Parathyroid adenoma (tissue), 2 donors: Measurements from ENCODE around the gene KIF27.

Experiments
- H2AFZ ChIP-seq: fragments of 300-600 bp; sonication (generic); one replicate; pipeline ENCODE4 v1.7.0; 2017; ENCODE audit warnings: antibody characterized with exemption, mild to moderate bottlenecking
- H3K27ac ChIP-seq: fragments of 300-600 bp; sonication (generic); one replicate; pipeline ENCODE4 v1.7.0; 2017
- H3K27me3 ChIP-seq: fragments of 300-600 bp; sonication (generic); one replicate; pipeline ENCODE4 v1.7.0; 2017; ENCODE audit warnings: low read length; ENCODE audit not compliant: control insufficient read depth, insufficient read depth
- H3K36me3 ChIP-seq: fragments of 300-600 bp; sonication (generic); one replicate; pipeline ENCODE4 v1.7.0; 2017; ENCODE audit warnings: low read length; ENCODE audit not compliant: control insufficient read depth, insufficient read depth
- H3K4me1 ChIP-seq: fragments of 300-600 bp; sonication (generic); one replicate; pipeline ENCODE4 v1.7.0; 2017; ENCODE audit warnings: control low read depth
- H3K4me2 ChIP-seq: fragments of 300-600 bp; sonication (generic); one replicate; pipeline ENCODE4 v1.7.0; 2017; ENCODE audit warnings: low read length
- H3K4me3 ChIP-seq: fragments of 300-600 bp; sonication (generic); one replicate; pipeline ENCODE4 v1.7.0; 2017; ENCODE audit warnings: low read depth, low read length
- H3K79me2 ChIP-seq: fragments of 300-600 bp; sonication (generic); one replicate; pipeline ENCODE4 v1.7.0; 2017; ENCODE audit warnings: control low read depth
- H3K9ac ChIP-seq: fragments of 300-600 bp; sonication (generic); one replicate; pipeline ENCODE4 v1.7.0; 2017; ENCODE audit warnings: mild to moderate bottlenecking
- H3K9me3 ChIP-seq: fragments of 300-600 bp; sonication (generic); one replicate; pipeline ENCODE4 v1.7.0; 2017; ENCODE audit warnings: low read length; ENCODE audit not compliant: control insufficient read depth
- CTCF ChIP-seq: fragments of 300-600 bp; sonication (generic); IDR thresholded peaks from one replicate; pipeline ENCODE4 v1.7.0; 2017; ENCODE audit warnings: antibody characterized with exemption, mild to moderate bottlenecking
- donor health status: primary hyperparathyroidism.

Gene KIF27

GRCh38 chr9:83933790-83934189 is 12.6 kb upstream of the KIF27 start:
- H3K79me2 ChIP-seq: no peaks in the 10 kb centered on the region

GRCh38 chr9:83932851-83933250 is 11.6 kb upstream of the KIF27 start:
- Histone ChIP-seq H3K4me3 (no peak overlapping the region), H3K27me3 (no peaks in the 10 kb centered on the region), H3K4me2 (no peak overlapping the region), H3K9ac (no peak overlapping the region), H3K9me3 (no peaks in the 10 kb centered on the region), H3K27ac (no peak overlapping the region), H2AFZ (no peak overlapping the region), H3K4me1 (peaks cover 16% of the 10 kb centered on the region), H3K79me2 (no peaks in the 10 kb centered on the region), H3K36me3 (no peaks in the 10 kb centered on the region)
- no peak for TF ChIP-seq CTCF

More at GRCh38 chr9:83933790-83934189, 12.6 kb upstream of the KIF27 start:
- H3K4me1 ChIP-seq: peaks cover 16% of the 10 kb centered on the region
- no peaks in the 10 kb centered on the region for H3K36me3 ChIP-seq
- no peak overlapping the region for H3K4me2 ChIP-seq
- TF ChIP-seq CTCF: no peak
- no peaks in the 10 kb centered on the region for H3K27me3 ChIP-seq
- H3K27ac ChIP-seq: peak overlapping the region; percentile 89
- H3K9ac ChIP-seq: no peak overlapping the region
- no peak overlapping the region for H3K4me3 ChIP-seq
- peak overlapping the region; percentile 51 for H2AFZ ChIP-seq
- H3K9me3 ChIP-seq: no peaks in the 10 kb centered on the region

- TF ChIP-seq CTCF: no peak
- no peak overlapping the region for H3K27ac ChIP-seq
- H3K4me3 ChIP-seq: no peak overlapping the region
- no peaks in the 10 kb centered on the region for H3K79me2 ChIP-seq
- no peak overlapping the region for H3K9ac ChIP-seq
- no peaks in the 10 kb centered on the region for H3K27me3 ChIP-seq
- H3K4me2 ChIP-seq: no peak overlapping the region
- H3K4me1 ChIP-seq: peaks cover 16% of the 10 kb centered on the region
- H2AFZ ChIP-seq: no peak overlapping the region
- H3K9me3 ChIP-seq: no peaks in the 10 kb centered on the region
- H3K36me3 ChIP-seq: no peaks in the 10 kb centered on the region
Measured at GRCh38 chr9:83932011-83932410, 10.8 kb upstream of the KIF27 start.

- Histone ChIP-seq H3K9me3 (no peaks in the 10 kb centered on the region), H3K9ac (no peak overlapping the region), H3K4me2 (no peak overlapping the region), H3K4me1 (peaks cover 14% of the 10 kb centered on the region), H3K27ac (no peak overlapping the region), H3K27me3 (no peaks in the 10 kb centered on the region), H3K79me2 (no peaks in the 10 kb centered on the region), H3K4me3 (no peak overlapping the region), H2AFZ (no peak overlapping the region), H3K36me3 (no peaks in the 10 kb centered on the region)
- TF ChIP-seq CTCF: no peak
Measured at GRCh38 chr9:83930881-83931280, 9.6 kb upstream of the KIF27 start.

- Histone ChIP-seq H3K27me3 (no peaks in the 10 kb centered on the region), H3K9me3 (no peaks in the 10 kb centered on the region), H3K4me3 (no peak overlapping the region), H3K9ac (no peak overlapping the region), H3K36me3 (no peaks in the 10 kb centered on the region), H3K4me2 (no peak overlapping the region), H3K79me2 (no peaks in the 10 kb centered on the region), H3K27ac (no peak overlapping the region), H2AFZ (no peak overlapping the region), H3K4me1 (no peaks in the 10 kb centered on the region)
- no peak for TF ChIP-seq CTCF
Measured at GRCh38 chr9:83927591-83927990, 6.4 kb upstream of the KIF27 start.
